NB4 (cell line): ENCODE results near the gene RRAS2.

Source experiments
- CTCF ChIP-seq: IDR thresholded peaks from one replicate; pipeline ENCODE4 v1.5.1; 2012; ENCODE audit warnings: low read depth, low read length
- POLR2A ChIP-seq: IDR thresholded peaks from 2 replicates; pipeline ENCODE4 v1.6.1; 2011; ENCODE audit warnings: mild to moderate bottlenecking; ENCODE audit not compliant: insufficient read length; ENCODE audit errors: extremely low read depth

GRCh38 chr11:14299921-14300320 lies 59.1 kb downstream of the RRAS2 start:
- no peak for TF ChIP-seq CTCF
- no peak for TF ChIP-seq POLR2A
